HG03108 (cell line): ENCODE results near the gene CNOT1.

Source experiments
- ATAC-seq: cut with Tn5 transposase; IDR thresholded peaks from one replicate; pipeline ENCODE4 v1.9.1; 2021; ENCODE audit warnings: moderate library complexity; ENCODE audit not compliant: unreplicated experiment

The CNOT1 gene

DNA sequence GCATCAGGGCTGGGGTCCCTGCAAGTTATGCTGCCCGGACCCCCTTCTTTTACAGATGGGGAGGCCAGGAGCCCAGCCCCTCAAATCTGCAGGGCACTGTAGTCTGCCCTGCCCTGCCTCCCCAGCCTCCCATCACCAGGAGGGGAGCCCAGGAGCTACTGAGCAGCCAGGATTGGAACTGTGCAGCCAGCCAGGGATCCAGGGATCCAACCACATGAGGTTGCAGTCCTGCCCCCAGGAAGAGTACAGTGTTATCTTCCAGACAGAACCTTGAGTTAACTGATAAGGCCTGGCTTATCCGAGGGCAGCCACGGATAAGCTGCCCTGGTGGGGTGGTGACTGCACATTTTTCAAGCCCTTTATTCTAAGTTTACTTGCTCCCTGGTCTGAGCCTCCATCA is 141.1 kb downstream of the CNOT1 start:
- no peak for ATAC-seq

DNA sequence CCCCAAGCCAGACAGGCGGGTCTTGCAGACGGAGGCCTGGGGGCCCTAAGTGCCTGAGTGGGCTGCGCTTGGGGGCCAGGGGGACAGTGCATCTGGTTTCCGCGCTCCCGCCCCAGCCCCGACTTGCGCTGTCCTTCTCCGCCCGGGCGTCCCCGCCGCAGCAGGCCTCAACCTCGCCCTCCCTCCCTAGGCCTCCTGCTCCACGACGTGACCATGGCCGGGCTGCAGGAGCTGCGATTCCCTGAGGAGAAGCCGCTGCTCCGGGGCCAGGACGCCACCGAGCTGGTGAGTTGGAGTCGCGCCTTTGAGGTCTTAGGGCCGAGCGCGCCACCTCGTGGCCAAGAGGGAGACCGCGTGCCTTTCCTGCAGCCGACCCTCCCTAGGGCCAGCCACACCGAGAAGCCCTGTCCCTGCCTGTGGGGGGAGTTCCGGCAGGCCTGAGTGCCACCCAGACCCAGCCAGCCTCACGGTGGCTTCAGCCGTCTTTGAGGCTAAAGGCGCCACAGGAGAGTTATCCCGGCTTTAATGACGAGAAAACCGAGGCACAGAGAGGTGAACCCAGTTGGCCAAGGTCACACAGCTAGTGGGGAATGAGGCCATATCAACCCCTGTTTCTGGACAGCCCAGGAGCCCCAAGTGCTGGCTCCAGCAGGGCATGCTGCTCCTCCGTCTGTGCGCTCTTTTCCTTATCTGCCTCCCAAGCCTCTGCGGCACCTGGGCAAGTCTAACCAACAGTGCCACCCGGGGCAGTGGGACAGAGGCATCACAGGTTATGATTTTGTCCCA is 141.9 kb downstream of the CNOT1 start:
- no peak for ATAC-seq

DNA sequence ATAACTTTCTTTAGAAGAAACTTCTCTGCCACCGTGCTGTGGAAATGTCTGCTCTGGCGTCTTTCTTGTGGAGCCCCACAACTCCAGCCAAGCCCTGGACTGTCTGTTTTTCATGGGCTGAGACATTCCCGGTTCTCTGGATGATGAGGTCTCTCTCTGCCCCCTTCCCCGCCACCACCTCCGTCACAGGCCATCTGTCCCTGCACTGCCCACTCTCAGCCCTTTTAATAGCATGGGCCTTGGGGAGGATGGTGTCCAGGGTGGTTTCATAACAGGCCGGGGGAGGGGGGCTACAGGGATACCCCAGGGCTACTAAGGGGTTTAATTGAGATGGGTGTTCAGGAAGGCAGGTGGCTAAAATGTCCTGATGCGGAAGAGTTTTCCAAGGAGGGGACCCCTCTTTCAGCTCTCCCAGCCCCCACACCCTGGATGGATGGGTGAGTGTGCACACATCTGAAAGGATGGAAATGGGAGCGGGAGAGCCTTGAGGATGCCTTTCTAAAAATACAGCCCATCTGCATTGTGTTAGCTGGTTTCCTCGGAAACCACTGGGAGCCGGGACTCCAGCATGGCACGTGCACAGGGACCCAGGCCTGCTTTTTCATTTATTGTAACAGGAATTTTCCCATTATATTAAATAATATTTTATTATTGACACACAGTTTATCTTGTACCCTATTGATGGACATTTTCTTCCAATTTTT is 144.3 kb downstream of the CNOT1 start:
- ATAC-seq = no peak

DNA sequence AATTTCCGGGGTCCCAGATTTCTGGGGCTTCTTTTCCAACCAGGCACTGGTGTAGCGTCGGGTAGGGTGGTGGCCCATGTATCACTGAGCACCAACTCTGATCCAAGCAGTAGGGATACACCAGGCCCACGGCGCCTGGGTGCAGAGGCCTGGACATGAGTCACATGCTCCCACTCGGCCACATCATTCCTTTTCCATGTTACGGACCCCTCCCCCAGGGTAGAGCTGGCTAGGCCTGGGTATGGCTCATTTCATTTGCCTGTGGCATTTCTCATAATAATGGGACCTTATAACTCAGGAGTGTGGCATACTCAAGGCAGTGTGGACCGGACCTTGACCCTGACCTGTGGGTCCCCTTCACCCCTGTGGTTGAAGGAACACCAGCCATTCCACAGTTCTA is 147.7 kb downstream of the CNOT1 start:
- no peak for ATAC-seq

DNA sequence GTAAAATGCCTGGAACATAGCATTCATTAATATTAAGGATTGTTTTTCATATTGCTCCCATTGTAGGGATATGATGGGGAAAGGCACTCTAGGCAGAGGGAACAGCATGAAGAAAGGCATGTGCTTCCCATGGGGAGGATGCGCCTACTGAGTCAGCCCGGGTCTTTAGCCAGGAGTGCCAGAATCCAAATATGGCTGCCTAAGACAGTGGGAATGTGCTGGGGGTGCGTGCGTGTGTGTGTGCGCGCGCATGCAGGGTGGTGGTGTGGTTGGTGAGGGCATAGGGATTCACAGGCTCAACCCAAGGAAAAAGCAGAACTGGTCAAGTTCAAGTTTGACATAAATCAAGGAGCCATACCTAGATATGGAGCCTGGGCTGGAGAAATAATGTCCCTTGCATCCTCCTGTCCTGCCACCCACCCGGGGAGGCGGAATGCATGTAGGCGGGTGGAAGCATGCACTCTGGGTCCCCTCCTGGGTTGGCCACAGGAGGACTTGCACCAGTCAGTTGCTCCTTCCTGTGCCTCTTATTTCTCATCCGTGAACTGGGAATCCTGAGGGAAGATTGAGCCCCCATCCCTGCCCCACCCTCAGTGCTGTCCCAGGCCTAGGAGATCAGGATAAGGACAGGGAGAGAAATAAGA is 148.3 kb downstream of the CNOT1 start:
- ATAC-seq = no peak

DNA sequence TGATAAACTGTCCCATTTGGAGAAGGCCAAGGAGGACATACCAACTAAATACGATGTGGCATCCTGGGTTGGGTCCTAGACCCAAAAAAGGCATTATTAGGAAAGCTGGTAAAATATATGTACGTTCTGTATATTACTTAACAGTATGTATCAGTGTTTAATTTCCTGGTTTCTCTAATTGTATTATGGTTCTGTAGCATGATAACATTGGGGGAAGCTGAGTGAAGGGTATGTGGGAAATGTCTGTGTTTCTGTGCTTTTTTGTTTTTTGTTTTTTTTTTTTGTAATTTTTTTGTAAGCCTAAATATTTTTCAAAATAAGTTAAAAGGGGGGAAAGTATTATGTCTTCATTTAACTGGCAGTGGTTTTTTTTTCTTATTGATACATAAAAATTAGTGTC is 151.2 kb downstream of the CNOT1 start:
- ATAC-seq = no peak

DNA sequence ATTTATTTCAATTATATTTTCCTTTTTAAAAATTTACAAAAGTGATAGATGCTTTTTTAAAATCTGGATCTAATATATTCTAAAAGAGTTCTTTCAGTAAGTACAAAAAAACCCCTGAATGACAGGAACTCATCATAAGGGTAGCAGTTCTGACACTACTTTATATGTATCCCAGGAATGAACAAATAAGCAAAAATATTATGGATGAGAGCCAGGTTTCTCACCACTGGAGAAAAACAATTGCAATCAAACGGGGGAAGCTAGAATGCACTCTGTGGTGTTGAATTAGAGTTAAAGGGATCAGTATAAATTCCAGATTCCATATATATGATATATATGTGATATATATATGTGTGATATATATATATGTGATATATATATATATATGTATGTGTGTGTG is 152.8 kb downstream of the CNOT1 start:
- ATAC-seq = no peak

DNA sequence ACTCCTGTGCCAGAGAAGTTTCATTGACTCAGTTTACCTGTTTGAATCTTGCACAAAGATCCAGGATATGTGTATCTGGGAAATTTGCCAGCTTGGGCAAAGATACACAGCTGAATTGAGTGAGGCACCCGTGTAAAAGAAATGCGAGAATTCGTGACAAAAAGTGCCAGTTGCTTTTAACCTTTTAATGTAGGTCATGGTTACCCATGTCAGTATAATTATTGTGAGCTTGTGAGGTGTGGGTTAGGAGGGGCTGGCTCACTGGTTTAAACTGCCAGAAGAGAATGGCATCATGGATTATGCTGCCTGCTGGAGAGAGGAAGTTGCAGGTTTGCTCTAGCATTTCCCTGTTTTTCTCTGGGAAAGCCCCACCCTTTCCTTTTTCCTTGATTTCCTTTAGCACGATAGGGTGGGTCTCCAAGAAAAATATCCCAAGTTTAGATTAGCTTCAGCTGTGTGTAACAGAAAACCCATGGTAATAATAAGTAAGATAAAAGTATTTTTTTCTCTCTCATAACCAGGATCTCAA is 154.5 kb downstream of the CNOT1 start:
- ATAC-seq = no peak

DNA sequence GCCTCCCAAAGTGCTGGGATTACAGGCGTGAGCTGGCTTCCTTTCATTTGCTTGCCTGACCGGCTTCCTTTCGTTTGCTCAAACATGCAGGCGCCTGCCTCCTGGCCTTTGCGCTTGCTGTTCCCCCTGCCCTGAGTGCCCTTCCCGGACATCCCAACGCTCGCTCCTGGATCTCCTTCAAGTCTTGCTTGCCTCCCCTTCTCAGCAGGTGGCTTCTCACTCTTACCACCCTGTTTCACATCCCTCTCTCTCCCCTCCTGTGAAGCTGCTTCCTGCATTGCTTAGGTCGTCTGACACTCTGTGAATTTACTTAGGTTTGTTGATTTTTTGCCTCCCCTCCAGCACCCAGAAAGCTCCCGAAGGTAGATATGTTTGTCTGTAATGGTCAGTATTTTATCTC is 155.3 kb downstream of the CNOT1 start:
- no peak for ATAC-seq

DNA sequence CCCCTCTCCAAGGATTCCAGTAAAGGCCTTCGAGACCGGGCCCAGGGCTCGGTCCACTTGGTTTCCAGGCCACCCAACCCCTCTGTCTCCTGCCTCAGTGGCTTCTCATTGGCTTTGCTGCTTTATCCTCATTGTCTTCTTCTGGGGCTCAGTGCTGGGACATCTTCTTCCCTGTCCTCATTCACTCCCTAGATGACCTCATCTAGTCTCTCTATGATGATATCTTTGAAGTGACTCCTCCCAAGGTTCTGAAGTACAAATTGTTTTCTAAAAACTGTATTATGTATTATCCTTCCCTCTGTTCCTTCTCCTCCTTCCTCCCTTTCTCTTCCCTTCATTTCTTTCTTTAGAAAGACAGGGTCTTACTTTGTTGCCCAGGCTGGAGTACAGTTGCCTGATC is 156.8 kb downstream of the CNOT1 start:
- ATAC-seq = no peak

DNA sequence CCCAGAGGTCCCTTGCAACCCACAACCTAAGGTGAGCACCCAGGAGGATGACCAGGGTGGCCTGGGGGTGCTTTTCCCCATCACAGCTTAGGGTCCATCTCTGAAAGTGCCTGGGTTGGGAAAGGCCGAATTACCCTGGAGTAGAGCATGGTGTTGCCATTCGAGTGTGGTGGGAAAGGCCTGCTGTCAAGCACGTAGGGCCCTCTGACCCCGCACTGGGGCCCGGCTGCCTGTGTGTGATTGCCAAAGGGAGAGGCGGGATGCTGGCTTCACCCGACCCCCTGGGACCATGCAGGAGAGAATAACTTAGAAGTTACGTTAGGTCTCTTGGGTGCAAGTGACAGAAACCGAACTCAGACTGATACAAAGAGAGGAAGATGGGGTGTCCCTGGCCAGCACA is 157.4 kb downstream of the CNOT1 start:
- ATAC-seq = no peak

DNA sequence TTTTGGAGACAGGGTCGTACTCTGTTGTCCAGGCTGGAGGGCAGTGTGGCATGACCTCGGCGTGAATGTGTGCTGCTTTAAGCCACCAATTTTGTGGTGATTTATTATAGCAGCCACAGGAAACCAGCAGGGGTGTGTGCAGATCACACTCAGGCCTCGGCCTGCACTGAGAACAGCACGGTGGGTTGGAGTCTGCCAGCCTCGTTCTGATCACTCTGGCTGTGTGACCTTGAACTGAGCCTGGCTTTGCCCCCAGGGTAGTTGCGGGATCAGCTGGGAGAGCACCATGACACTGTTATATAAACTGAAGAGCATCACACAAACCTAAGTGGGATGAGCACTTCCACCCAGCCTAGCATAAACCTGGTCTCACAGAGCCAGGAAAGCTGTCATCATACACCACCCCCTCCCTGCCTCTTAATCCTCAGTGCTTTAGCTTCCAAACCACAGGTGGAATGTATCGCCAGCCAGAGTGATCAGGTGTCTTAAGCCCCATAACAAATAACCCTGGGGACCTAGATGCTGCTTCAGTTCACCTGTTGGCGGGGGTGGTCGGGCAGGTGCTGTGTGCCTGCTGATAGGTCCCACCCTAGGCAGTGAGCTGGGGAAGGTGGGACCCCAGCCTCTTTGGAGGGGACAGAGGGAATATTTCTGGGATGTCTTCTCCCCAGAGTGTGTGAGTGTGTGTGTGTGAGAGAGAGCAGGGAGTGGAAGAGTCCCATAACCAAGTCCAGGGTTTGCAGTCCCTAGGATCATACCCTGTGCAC is 158.2 kb downstream of the CNOT1 start:
- ATAC-seq = no peak
